Esophagus muscularis mucosa (tissue), 3 donors: Measurements from ENCODE around the gene UBE3D.

Source experiments
- CTCF ChIP-seq, 3 experiments: fragments of 200-600 bp in 2 of 3; fragments of 450-650 bp in 1 of 3; sonication (generic) in 2 of 3; IDR thresholded peaks; one replicate each; pipeline ENCODE4 v1.5.1; 2017 to 2019; ENCODE audit warnings: antibody characterized with exemption in 3 of 3, mild to moderate bottlenecking in 2 of 3, moderate library complexity in 1 of 3
- POLR2AphosphoS5 ChIP-seq, 2 donors: sonication (generic); formaldehyde crosslinking; IDR thresholded peaks; one replicate each; pipeline ENCODE4 v1.6.1; 2017; ENCODE audit warnings: antibody characterized with exemption in 2 of 2

GRCh38 chr6:82951935-82952334 is 113.7 kb downstream of the UBE3D start:
- TF ChIP-seq POLR2AphosphoS5 (IDR thresholded peaks at IDR 0.05) (no peak), CTCF (IDR thresholded peaks at IDR 0.05) (no peak)
